HCT116 (cell line): Measurements from ENCODE around the gene AKR7A2.

ENCODE experiments used
- EZH2 ChIP-seq: fragments of 200-600 bp; sonication (generic); IDR thresholded peaks from 2 replicates; pipeline ENCODE4 v1.6.1; 2017; ENCODE audit warnings: antibody characterized with exemption, mixed run types
- POLR2AphosphoS5 ChIP-seq: IDR thresholded peaks from 2 replicates; pipeline ENCODE4 v1.6.1; 2011; ENCODE audit warnings: mild to moderate bottlenecking, low read depth, low read length, moderate library complexity
- YY1 ChIP-seq: IDR thresholded peaks from 2 replicates; pipeline ENCODE4 v1.6.1; 2011; ENCODE audit warnings: low read length, low read depth, moderate library complexity, mild to moderate bottlenecking; ENCODE audit not compliant: insufficient replicate concordance; ENCODE audit errors: extremely low read depth
- TF ChIP-seq, protein P1 (sequence below), 3 experiments: fragments of 200-600 bp in 1 of 3; sonication (generic) in 1 of 3; IDR thresholded peaks in 2 of 3; conservative IDR thresholded peaks in 1 of 3; 2 replicates each; pipeline ENCODE4 v1.5.1; 2012 to 2017; ENCODE audit warnings: low read depth in 2 of 3, low read length in 2 of 3, antibody characterized with exemption in 1 of 3, borderline replicate concordance in 1 of 3, control low read depth in 1 of 3, mild to moderate bottlenecking in 1 of 3, mixed read lengths in 1 of 3, mixed run types in 1 of 3, moderate library complexity in 1 of 3; ENCODE audit not compliant: insufficient read depth in 1 of 3
- TF ChIP-seq, protein P2 (sequence below): IDR thresholded peaks from 2 replicates; pipeline ENCODE4 v1.6.1; 2012; ENCODE audit warnings: low read depth
- TF ChIP-seq, protein P3 (sequence below): IDR thresholded peaks from 2 replicates; pipeline ENCODE4 v1.6.1; 2011; ENCODE audit warnings: mild to moderate bottlenecking, low read length, moderate library complexity; ENCODE audit not compliant: insufficient replicate concordance; ENCODE audit errors: extremely low read depth

DNA sequence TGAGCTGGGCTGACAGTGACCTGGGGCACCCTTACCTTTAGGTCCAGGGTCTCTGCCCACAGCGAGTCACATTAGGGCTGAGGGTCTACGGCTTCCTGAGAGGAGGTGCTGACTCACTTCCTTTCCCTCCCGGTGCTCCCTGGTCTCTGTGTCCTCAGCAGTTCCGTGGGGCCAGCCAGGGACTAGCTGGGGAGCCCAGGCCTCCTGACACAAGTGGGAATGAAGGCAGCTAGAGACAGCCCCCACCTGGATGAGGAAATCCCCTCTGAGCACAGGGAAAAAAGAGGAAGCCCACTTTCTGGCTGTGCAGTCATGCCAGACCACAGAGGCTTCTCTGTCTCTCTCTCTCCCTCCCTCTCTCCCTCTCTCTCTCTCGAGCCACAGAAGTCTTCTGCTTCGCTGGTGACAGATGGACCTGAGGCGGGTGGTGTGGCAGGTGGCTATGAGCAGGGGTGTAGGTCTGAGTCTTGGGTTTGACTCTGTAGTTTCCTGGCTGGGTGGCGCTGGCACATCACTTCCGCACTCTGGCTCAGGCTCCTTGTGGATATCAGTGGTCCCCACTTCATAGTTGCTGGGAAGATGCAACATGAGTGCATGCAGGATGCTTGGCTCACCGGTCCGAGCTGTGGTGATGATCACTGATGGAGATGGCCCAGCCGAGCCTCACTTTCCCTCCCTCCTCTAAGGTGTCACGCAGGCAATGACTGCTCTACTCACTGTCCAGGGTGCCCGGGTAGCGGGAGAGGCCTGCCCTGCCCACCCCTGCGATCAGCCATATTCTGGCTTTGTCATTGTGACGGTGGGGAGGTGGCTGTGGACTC lies 3.6 kb upstream of the AKR7A2 start:
- TF ChIP-seq EZH2: no peak
- TF ChIP-seq, protein P1, sequence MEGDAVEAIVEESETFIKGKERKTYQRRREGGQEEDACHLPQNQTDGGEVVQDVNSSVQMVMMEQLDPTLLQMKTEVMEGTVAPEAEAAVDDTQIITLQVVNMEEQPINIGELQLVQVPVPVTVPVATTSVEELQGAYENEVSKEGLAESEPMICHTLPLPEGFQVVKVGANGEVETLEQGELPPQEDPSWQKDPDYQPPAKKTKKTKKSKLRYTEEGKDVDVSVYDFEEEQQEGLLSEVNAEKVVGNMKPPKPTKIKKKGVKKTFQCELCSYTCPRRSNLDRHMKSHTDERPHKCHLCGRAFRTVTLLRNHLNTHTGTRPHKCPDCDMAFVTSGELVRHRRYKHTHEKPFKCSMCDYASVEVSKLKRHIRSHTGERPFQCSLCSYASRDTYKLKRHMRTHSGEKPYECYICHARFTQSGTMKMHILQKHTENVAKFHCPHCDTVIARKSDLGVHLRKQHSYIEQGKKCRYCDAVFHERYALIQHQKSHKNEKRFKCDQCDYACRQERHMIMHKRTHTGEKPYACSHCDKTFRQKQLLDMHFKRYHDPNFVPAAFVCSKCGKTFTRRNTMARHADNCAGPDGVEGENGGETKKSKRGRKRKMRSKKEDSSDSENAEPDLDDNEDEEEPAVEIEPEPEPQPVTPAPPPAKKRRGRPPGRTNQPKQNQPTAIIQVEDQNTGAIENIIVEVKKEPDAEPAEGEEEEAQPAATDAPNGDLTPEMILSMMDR (IDR thresholded peaks at IDR 0.05 in 2 of 3, conservative IDR thresholded peaks at IDR 0.05 in 1 of 3; ENCODE audit: borderline replicate concordance in 1 of 3, insufficient read depth in 1 of 3, low read depth in 2 of 3, low read length in 2 of 3): no peak
- TF ChIP-seq YY1: no peak
- TF ChIP-seq POLR2AphosphoS5: no peak
- TF ChIP-seq, protein P2, sequence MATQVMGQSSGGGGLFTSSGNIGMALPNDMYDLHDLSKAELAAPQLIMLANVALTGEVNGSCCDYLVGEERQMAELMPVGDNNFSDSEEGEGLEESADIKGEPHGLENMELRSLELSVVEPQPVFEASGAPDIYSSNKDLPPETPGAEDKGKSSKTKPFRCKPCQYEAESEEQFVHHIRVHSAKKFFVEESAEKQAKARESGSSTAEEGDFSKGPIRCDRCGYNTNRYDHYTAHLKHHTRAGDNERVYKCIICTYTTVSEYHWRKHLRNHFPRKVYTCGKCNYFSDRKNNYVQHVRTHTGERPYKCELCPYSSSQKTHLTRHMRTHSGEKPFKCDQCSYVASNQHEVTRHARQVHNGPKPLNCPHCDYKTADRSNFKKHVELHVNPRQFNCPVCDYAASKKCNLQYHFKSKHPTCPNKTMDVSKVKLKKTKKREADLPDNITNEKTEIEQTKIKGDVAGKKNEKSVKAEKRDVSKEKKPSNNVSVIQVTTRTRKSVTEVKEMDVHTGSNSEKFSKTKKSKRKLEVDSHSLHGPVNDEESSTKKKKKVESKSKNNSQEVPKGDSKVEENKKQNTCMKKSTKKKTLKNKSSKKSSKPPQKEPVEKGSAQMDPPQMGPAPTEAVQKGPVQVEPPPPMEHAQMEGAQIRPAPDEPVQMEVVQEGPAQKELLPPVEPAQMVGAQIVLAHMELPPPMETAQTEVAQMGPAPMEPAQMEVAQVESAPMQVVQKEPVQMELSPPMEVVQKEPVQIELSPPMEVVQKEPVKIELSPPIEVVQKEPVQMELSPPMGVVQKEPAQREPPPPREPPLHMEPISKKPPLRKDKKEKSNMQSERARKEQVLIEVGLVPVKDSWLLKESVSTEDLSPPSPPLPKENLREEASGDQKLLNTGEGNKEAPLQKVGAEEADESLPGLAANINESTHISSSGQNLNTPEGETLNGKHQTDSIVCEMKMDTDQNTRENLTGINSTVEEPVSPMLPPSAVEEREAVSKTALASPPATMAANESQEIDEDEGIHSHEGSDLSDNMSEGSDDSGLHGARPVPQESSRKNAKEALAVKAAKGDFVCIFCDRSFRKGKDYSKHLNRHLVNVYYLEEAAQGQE: no peak
- TF ChIP-seq, protein P3, sequence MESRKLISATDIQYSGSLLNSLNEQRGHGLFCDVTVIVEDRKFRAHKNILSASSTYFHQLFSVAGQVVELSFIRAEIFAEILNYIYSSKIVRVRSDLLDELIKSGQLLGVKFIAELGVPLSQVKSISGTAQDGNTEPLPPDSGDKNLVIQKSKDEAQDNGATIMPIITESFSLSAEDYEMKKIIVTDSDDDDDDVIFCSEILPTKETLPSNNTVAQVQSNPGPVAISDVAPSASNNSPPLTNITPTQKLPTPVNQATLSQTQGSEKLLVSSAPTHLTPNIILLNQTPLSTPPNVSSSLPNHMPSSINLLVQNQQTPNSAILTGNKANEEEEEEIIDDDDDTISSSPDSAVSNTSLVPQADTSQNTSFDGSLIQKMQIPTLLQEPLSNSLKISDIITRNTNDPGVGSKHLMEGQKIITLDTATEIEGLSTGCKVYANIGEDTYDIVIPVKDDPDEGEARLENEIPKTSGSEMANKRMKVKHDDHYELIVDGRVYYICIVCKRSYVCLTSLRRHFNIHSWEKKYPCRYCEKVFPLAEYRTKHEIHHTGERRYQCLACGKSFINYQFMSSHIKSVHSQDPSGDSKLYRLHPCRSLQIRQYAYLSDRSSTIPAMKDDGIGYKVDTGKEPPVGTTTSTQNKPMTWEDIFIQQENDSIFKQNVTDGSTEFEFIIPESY: no peak
